Measurements from ENCODE around the gene FXYD2. TPM values are rescaled to one million over a fixed set of nuclear protein-coding genes. Genes with fewer than 3 reads are reported as not detected.

Gene FXYD2
- total and polyA plus RNA-seq, 9 of the 15 experiments (the other 6 are each of a cell fraction or from before 2014, with no cell fraction given) = not detected

DNA sequence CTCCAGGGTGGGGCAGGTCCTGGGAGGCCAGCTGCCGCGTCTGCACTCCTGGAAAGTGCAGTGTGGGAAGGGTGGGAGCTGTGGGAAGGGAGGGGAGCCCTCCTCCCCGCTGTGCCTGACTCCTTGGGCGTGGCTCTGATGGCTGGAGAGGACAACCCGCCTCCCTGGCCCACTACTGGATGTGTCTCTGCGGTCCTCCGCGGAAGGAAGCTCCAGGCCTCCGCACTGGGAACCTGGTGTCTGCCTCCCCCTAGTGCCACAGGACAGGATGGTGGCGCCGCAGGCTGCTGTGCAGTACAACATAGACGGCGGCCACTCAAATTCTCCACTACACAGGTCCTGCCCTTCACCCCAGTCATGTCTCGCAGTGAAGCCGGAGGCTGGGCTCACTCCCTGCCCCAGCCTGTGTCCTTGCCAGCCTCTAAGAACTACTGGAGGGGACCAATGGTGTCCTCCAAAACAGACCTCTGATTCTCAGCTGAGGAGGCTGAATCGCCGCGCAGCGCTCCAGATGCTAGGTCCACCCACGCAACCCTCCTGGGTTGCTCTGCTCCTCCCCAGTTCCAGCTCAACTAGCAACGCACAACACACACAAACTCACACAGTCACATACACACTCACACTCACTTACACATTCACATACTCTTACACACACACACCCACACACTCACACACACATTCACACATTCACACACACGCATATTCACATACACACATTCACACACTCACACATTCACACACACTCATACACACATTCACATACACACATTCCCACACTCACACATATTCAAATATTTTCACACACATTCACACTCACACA, 15.1 kb downstream of the FXYD2 start (continued):
- TF ChIP-seq, protein P1, sequence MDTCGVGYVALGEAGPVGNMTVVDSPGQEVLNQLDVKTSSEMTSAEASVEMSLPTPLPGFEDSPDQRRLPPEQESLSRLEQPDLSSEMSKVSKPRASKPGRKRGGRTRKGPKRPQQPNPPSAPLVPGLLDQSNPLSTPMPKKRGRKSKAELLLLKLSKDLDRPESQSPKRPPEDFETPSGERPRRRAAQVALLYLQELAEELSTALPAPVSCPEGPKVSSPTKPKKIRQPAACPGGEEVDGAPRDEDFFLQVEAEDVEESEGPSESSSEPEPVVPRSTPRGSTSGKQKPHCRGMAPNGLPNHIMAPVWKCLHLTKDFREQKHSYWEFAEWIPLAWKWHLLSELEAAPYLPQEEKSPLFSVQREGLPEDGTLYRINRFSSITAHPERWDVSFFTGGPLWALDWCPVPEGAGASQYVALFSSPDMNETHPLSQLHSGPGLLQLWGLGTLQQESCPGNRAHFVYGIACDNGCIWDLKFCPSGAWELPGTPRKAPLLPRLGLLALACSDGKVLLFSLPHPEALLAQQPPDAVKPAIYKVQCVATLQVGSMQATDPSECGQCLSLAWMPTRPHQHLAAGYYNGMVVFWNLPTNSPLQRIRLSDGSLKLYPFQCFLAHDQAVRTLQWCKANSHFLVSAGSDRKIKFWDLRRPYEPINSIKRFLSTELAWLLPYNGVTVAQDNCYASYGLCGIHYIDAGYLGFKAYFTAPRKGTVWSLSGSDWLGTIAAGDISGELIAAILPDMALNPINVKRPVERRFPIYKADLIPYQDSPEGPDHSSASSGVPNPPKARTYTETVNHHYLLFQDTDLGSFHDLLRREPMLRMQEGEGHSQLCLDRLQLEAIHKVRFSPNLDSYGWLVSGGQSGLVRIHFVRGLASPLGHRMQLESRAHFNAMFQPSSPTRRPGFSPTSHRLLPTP (IDR thresholded peaks at IDR 0.05; ENCODE audit: borderline replicate concordance, extremely low read depth, insufficient read length) = no peak
- no peak for TF ChIP-seq ILF3 (IDR thresholded peaks at IDR 0.05; ENCODE audit: borderline replicate concordance)
- TF ChIP-seq NFIX (CRISPR knock-in tag; IDR thresholded peaks at IDR 0.05; ENCODE audit: low read depth) = no peak
- TF ChIP-seq, protein P2, sequence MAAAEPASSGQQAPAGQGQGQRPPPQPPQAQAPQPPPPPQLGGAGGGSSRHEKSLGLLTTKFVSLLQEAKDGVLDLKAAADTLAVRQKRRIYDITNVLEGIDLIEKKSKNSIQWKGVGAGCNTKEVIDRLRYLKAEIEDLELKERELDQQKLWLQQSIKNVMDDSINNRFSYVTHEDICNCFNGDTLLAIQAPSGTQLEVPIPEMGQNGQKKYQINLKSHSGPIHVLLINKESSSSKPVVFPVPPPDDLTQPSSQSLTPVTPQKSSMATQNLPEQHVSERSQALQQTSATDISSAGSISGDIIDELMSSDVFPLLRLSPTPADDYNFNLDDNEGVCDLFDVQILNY (CRISPR knock-in tag; IDR thresholded peaks at IDR 0.05) = no peak
- peak; percentile 52; the same call in 1 of the 2 replicates for TF ChIP-seq ELF4 (CRISPR knock-in tag; IDR thresholded peaks at IDR 0.05)
- TF ChIP-seq ZNF707 (CRISPR knock-in tag; conservative IDR thresholded peaks at IDR 0.05) = no peak
- 0 out of 2 replicates have a peak, but pooled peaks have one; percentile 17 for TF ChIP-seq ZNF316 (IDR thresholded peaks at IDR 0.05)
- 0 out of 2 replicates have a peak, but pooled peaks have one; percentile 39 for TF ChIP-seq SMARCE1 (IDR thresholded peaks at IDR 0.05)
- peak in 1 of 2 experiments; percentile 85; a peak in 2 of 4 replicates for TF ChIP-seq HDAC1 (IDR thresholded peaks at IDR 0.05)
- TF ChIP-seq, protein P3, sequence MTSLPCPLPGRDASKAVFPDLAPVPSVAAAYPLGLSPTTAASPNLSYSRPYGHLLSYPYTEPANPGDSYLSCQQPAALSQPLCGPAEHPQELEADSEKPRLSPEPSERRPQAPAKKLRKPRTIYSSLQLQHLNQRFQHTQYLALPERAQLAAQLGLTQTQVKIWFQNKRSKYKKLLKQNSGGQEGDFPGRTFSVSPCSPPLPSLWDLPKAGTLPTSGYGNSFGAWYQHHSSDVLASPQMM (CRISPR knock-in tag; IDR thresholded peaks at IDR 0.05) = no peak
- no peak for TF ChIP-seq HSF4 (CRISPR knock-in tag; IDR thresholded peaks at IDR 0.05; ENCODE audit: borderline replicate concordance)
- TF ChIP-seq CBX5 (IDR thresholded peaks at IDR 0.05; ENCODE audit: borderline replicate concordance, low read depth) = no peak
- TF ChIP-seq SRSF3 (IDR thresholded peaks at IDR 0.05; ENCODE audit: insufficient read depth, low read length) = no peak
- TF ChIP-seq JUNB (CRISPR knock-in tag; conservative IDR thresholded peaks at IDR 0.05) = no peak
- no peak for TF ChIP-seq GATA2 (CRISPR knock-in tag; IDR thresholded peaks at IDR 0.05)
